GM12872 (cell line): ENCODE results near the gene FIP1L1.

Experiments
- CTCF ChIP-seq: IDR thresholded peaks from 3 replicates; pipeline ENCODE4 v1.5.1; 2011; ENCODE audit warnings: low read depth, mild to moderate bottlenecking, low read length, moderate library complexity; ENCODE audit not compliant: insufficient read depth

The FIP1L1 gene

GRCh38 chr4:53421791-53422190, 44.4 kb downstream of the FIP1L1 start:
- TF ChIP-seq CTCF, result no peak

- TF ChIP-seq CTCF, result no peak
Observed at GRCh38 chr4:53422367-53422766, 44.9 kb downstream of the FIP1L1 start.

GRCh38 chr4:53424280-53424679, 46.8 kb downstream of the FIP1L1 start:
- no peak for TF ChIP-seq CTCF

- TF ChIP-seq CTCF, result no peak
Observed at GRCh38 chr4:53427366-53427765, 49.9 kb downstream of the FIP1L1 start.

- TF ChIP-seq CTCF, result no peak
Observed at GRCh38 chr4:53431052-53431451, 53.6 kb downstream of the FIP1L1 start.

- no peak for TF ChIP-seq CTCF
Observed at GRCh38 chr4:53432528-53433424, 55.3 kb downstream of the FIP1L1 start.

GRCh38 chr4:53436251-53436650, 58.8 kb downstream of the FIP1L1 start:
- no peak for TF ChIP-seq CTCF

GRCh38 chr4:53441564-53441963, 64.1 kb downstream of the FIP1L1 start:
- no peak for TF ChIP-seq CTCF
